ENCODE results near the gene HJV.

The HJV gene

DNA sequence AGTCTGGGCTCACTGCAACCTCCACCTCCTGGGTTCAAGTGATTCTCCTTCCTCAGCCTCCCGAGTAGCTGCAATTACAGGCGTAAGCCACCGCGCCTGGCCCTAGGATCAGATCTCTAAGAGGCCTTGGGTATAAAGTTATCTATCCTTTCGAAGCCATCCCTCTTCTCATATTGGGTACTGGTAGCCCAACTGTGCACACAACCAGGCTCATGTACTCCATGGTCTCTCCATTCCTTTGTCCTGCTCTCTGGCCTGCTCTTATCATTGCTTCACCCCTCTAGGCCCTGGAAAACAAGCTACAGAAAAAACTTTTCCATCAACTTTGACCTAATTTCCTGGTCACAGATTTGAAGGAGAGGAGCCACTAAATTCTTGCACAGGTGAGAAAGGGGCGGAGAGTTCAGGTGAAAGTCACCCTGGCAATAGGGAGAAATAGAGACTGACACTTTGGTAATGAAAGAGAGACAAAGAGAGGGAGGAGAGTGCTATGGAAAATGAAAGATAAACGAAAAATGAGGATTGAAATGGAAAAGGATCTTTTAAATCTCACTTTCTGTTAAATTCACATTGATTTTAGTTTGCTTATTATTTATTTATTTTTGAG is 31.2 kb downstream of the HJV start:
- DNase-seq (ENCODE audit: extremely low read depth, low read depth), result no peak
- TF ChIP-seq, protein P1, sequence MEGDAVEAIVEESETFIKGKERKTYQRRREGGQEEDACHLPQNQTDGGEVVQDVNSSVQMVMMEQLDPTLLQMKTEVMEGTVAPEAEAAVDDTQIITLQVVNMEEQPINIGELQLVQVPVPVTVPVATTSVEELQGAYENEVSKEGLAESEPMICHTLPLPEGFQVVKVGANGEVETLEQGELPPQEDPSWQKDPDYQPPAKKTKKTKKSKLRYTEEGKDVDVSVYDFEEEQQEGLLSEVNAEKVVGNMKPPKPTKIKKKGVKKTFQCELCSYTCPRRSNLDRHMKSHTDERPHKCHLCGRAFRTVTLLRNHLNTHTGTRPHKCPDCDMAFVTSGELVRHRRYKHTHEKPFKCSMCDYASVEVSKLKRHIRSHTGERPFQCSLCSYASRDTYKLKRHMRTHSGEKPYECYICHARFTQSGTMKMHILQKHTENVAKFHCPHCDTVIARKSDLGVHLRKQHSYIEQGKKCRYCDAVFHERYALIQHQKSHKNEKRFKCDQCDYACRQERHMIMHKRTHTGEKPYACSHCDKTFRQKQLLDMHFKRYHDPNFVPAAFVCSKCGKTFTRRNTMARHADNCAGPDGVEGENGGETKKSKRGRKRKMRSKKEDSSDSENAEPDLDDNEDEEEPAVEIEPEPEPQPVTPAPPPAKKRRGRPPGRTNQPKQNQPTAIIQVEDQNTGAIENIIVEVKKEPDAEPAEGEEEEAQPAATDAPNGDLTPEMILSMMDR (IDR thresholded peaks at IDR 0.05; ENCODE audit: low read depth, low read length, missing control alignments), result no peak

GRCh38 chr1:145988773-145989172 is 32.8 kb downstream of the HJV start:
- DNase-seq (ENCODE audit: extremely low read depth, low read depth), result no peak
- TF ChIP-seq, protein P1 (IDR thresholded peaks at IDR 0.05; ENCODE audit: low read depth, low read length, missing control alignments), result no peak

More for the DNA sequence above, 31.2 kb downstream of the HJV start:
- H3K4me3 ChIP-seq (replicated peaks; ENCODE audit: low read depth, low read length), result no peak overlapping the region

GRCh38 chr1:145987926-145988325 is 33.6 kb downstream of the HJV start:
- no peak overlapping the region for H3K4me3 ChIP-seq (replicated peaks; ENCODE audit: low read depth, low read length)
- DNase-seq (ENCODE audit: extremely low read depth, low read depth), result no peak
- TF ChIP-seq, protein P1 (IDR thresholded peaks at IDR 0.05; ENCODE audit: low read depth, low read length, missing control alignments), result no peak

More at GRCh38 chr1:145988773-145989172, 32.8 kb downstream of the HJV start:
- no peak overlapping the region for H3K4me3 ChIP-seq (replicated peaks; ENCODE audit: low read depth, low read length)

- DNase-seq (ENCODE audit: extremely low read depth, low read depth), result no peak
- no peak overlapping the region for H3K4me3 ChIP-seq (replicated peaks; ENCODE audit: low read depth, low read length)
- TF ChIP-seq, protein P1 (IDR thresholded peaks at IDR 0.05; ENCODE audit: low read depth, low read length, missing control alignments), result no peak
Measured at GRCh38 chr1:145986551-145986950, 35.0 kb downstream of the HJV start.

- no peak overlapping the region for H3K4me3 ChIP-seq (replicated peaks; ENCODE audit: low read depth, low read length)
- TF ChIP-seq, protein P1 (IDR thresholded peaks at IDR 0.05; ENCODE audit: low read depth, low read length, missing control alignments), result no peak
- DNase-seq (ENCODE audit: extremely low read depth, low read depth), result no peak
Measured at GRCh38 chr1:145985502-145986439, 35.8 kb downstream of the HJV start.

GRCh38 chr1:145985129-145985501 is 36.4 kb downstream of the HJV start:
- no peak for DNase-seq (ENCODE audit: extremely low read depth, low read depth)
- TF ChIP-seq, protein P1 (IDR thresholded peaks at IDR 0.05; ENCODE audit: low read depth, low read length, missing control alignments), result no peak
- H3K4me3 ChIP-seq (replicated peaks; ENCODE audit: low read depth, low read length), result no peak overlapping the region

Data from HFF-Myc (cell line).